H1 (cell line): ENCODE results near the gene KRT1. TPM values are rescaled to one million over a fixed set of nuclear protein-coding genes. Genes with fewer than 3 reads are reported as not detected.

Experiments
- CTCF ChIA-PET: fragments of 300-600 bp; sonication (Branson Sonifier 250); formaldehyde crosslinking; loops from one replicate; lab custom pipeline; 2021; ENCODE audit not compliant: partially characterized antibody; lab: Charles Lee
- POLR2A ChIA-PET: fragments of 300-600 bp; sonication (Branson Sonifier 250); formaldehyde crosslinking; loops from one replicate; lab custom pipeline; 2021; ENCODE audit warnings: inconsistent platforms; ENCODE audit not compliant: partially characterized antibody; lab: Charles Lee
- DNase-seq, 2 experiments: peaks; one replicate each; pipeline versions ENCODE4 v3.0.0 to v3.0.0-alpha.2; 2010 to 2022; ENCODE audit warnings: low spot score in 2 of 2, low read depth in 1 of 2, mixed read lengths in 1 of 2
- FAIRE-seq: peaks from 2 replicates; lab custom pipeline; 2011; peaks lifted over from hg19 to GRCh38; lab: Jason Lieb, UNC
- H2AFZ ChIP-seq: 2 replicates; pipeline ENCODE4 v1.8.1; 2012; ENCODE audit warnings: low read length, inconsistent platforms
- H2AK5ac ChIP-seq: 2 replicates; pipeline ENCODE4 v1.6.1; 2013; ENCODE audit warnings: low read depth, low read length
- H2BK120ac ChIP-seq: replicated peaks from 2 replicates; pipeline ENCODE3; 2013; ENCODE audit warnings: low read depth, low read length, inconsistent platforms
- H2BK12ac ChIP-seq: 2 replicates; pipeline ENCODE4 v1.6.1; 2013; ENCODE audit warnings: low read depth, low read length
- H2BK15ac ChIP-seq: 2 replicates; pipeline ENCODE4 v1.6.1; 2013; ENCODE audit warnings: low read length
- H2BK20ac ChIP-seq: 2 replicates; pipeline ENCODE4 v1.6.1; 2013; ENCODE audit warnings: low read length
- H2BK5ac ChIP-seq: 2 replicates; pipeline ENCODE4 v1.6.1; 2013; ENCODE audit warnings: low read depth, low read length
- H3K14ac ChIP-seq: 2 replicates; pipeline ENCODE4 v1.6.1; 2013; ENCODE audit warnings: inconsistent platforms; ENCODE audit not compliant: insufficient read length
- H3K18ac ChIP-seq: 2 replicates; pipeline ENCODE4 v1.6.1; 2013; ENCODE audit warnings: low read length; ENCODE audit errors: extremely low read depth
- H3K23ac ChIP-seq: 2 replicates; pipeline ENCODE4 v1.6.1; 2013; ENCODE audit warnings: inconsistent platforms; ENCODE audit not compliant: insufficient read length
- H3K23me2 ChIP-seq: 2 replicates; pipeline ENCODE4 v1.6.1; 2013; ENCODE audit warnings: low read depth, low read length
- H3K27ac ChIP-seq: 2 replicates; pipeline ENCODE4 v1.6.1; 2011; ENCODE audit warnings: low read depth, low read length, inconsistent platforms
- H3K27me3 ChIP-seq, 4 experiments: replicated peaks in 1 of 4; 1 replicate in 1 of 4; 2 replicates in 3 of 4; pipeline versions ENCODE4 v1.6.1 to v1.8.1; 2011 to 2013; ENCODE audit warnings: low read length in 3 of 4, mild to moderate bottlenecking in 3 of 4, inconsistent platforms in 2 of 4, mixed read lengths in 2 of 4, moderate library complexity in 1 of 4; ENCODE audit not compliant: control insufficient read depth in 3 of 4, insufficient read depth in 3 of 4; ENCODE audit errors: extremely low read depth in 1 of 4
- H3K36me3 ChIP-seq, 4 experiments: 2 replicates each; pipeline versions ENCODE4 v1.6.1 to v1.8.1; 2011 to 2013; ENCODE audit warnings: mild to moderate bottlenecking in 4 of 4, low read length in 3 of 4, moderate library complexity in 2 of 4, control low read depth in 1 of 4, inconsistent platforms in 1 of 4; ENCODE audit not compliant: insufficient read depth in 4 of 4, control insufficient read depth in 2 of 4
- H3K4ac ChIP-seq: replicated peaks from 2 replicates; pipeline ENCODE3; 2013; ENCODE audit warnings: low read length, low read depth, mixed read lengths, inconsistent platforms; ENCODE audit not compliant: insufficient read length
- H3K4me1 ChIP-seq, 4 experiments: replicated peaks in 1 of 4; 1 replicate in 1 of 4; 2 replicates in 3 of 4; pipeline versions ENCODE4 v1.6.1 to v1.8.1; 2011 to 2013; ENCODE audit warnings: low read length in 3 of 4, inconsistent platforms in 2 of 4, mixed read lengths in 1 of 4; ENCODE audit not compliant: insufficient read depth in 4 of 4, control insufficient read depth in 3 of 4
- H3K4me2 ChIP-seq, 2 experiments: 2 replicates each; pipeline versions ENCODE4 v1.6.1 to v1.8.1; 2011 to 2013; ENCODE audit warnings: low read depth in 2 of 2, low read length in 2 of 2, control low read depth in 1 of 2, inconsistent platforms in 1 of 2, mild to moderate bottlenecking in 1 of 2; ENCODE audit not compliant: insufficient read depth in 1 of 2
- H3K4me3 ChIP-seq, 4 experiments: fragments of 200-600, 300-600 bp in 1 of 4; sonication (generic), shearing (Covaris generic), sonication (Bioruptor Twin) in 1 of 4; 2 replicates each; pipeline versions ENCODE4 v1.5.1 to v1.8.1; 2011 to 2016; ENCODE audit warnings: low read length in 4 of 4, low read depth in 3 of 4, control low read depth in 2 of 4, inconsistent platforms in 2 of 4, mild to moderate bottlenecking in 2 of 4, mixed read lengths in 1 of 4, moderate library complexity in 1 of 4; ENCODE audit not compliant: insufficient read depth in 2 of 4; ENCODE audit errors: extremely low read depth in 1 of 4
- H3K56ac ChIP-seq: replicated peaks from 2 replicates; pipeline ENCODE3; 2013; ENCODE audit warnings: low read depth, mild to moderate bottlenecking, mixed read lengths, low read length, inconsistent platforms; ENCODE audit not compliant: insufficient read length
- H3K79me1 ChIP-seq: 2 replicates; pipeline ENCODE4 v1.6.1; 2013; ENCODE audit warnings: low read depth, low read length, control low read depth
- H3K79me2 ChIP-seq, 2 experiments: 2 replicates each; pipeline versions ENCODE4 v1.6.1 to v1.8.1; 2012 to 2013; ENCODE audit warnings: low read length in 2 of 2, mild to moderate bottlenecking in 2 of 2, inconsistent platforms in 1 of 2; ENCODE audit not compliant: insufficient read depth in 2 of 2, control insufficient read depth in 1 of 2
- H3K9ac ChIP-seq, 4 experiments: replicated peaks in 1 of 4; 1 replicate in 1 of 4; 2 replicates in 3 of 4; pipeline versions ENCODE4 v1.6.1 to v1.8.1; 2011 to 2013; ENCODE audit warnings: low read depth in 3 of 4, low read length in 3 of 4, control low read depth in 2 of 4, mild to moderate bottlenecking in 2 of 4, moderate library complexity in 2 of 4, inconsistent platforms in 1 of 4; ENCODE audit errors: extremely low read depth in 1 of 4
- H3K9me3 ChIP-seq, 2 experiments: 2 replicates each; pipeline versions ENCODE4 v1.6.1 to v1.8.1; 2012 to 2013; ENCODE audit warnings: mild to moderate bottlenecking in 2 of 2, moderate library complexity in 2 of 2, control low read depth in 1 of 2, inconsistent platforms in 1 of 2, low read depth in 1 of 2, low read length in 1 of 2, mixed read lengths in 1 of 2; ENCODE audit not compliant: insufficient read depth in 2 of 2
- H4K20me1 ChIP-seq, 2 experiments: replicated peaks in 1 of 2; 2 replicates each; pipeline versions ENCODE3 to v1.8.1; 2011 to 2013; ENCODE audit warnings: inconsistent platforms in 2 of 2, low read length in 2 of 2, mild to moderate bottlenecking in 1 of 2; ENCODE audit not compliant: insufficient read depth in 2 of 2, control insufficient read depth in 1 of 2
- H4K5ac ChIP-seq: 2 replicates; pipeline ENCODE4 v1.6.1; 2013; ENCODE audit warnings: low read length, low read depth, mixed read lengths, inconsistent platforms; ENCODE audit not compliant: insufficient read length
- H4K8ac ChIP-seq: 2 replicates; pipeline ENCODE4 v1.8.0; 2013; ENCODE audit warnings: mild to moderate bottlenecking, moderate library complexity, low read length, inconsistent platforms; ENCODE audit not compliant: insufficient read depth; ENCODE audit errors: extremely low read depth
- H4K91ac ChIP-seq: replicated peaks from 2 replicates; pipeline ENCODE3; 2013; ENCODE audit warnings: low read length, mixed read lengths, inconsistent platforms; ENCODE audit not compliant: insufficient read length
- ASH2L ChIP-seq: fragments of 200-600, 300-600 bp; sonication (generic); IDR thresholded peaks from one replicate; pipeline ENCODE4 v1.7.1; 2017; ENCODE audit warnings: low read length
- BRCA1 ChIP-seq: IDR thresholded peaks from 2 replicates; pipeline ENCODE4 v1.6.1; 2012; ENCODE audit warnings: low read depth, low read length, improper control_type of control experiment
- CBX5 ChIP-seq: fragments of 300-800, 300-1000 bp; sonication (generic); IDR thresholded peaks from 2 replicates; pipeline ENCODE4 v1.7.1; 2016; ENCODE audit warnings: antibody characterized with exemption, low read length, low read depth
- CEBPB ChIP-seq: IDR thresholded peaks from 2 replicates; pipeline ENCODE4 v1.6.1; 2012; ENCODE audit warnings: low read depth, low read length
- CHD2 ChIP-seq: IDR thresholded peaks from 2 replicates; pipeline ENCODE4 v1.6.1; 2012; ENCODE audit warnings: low read length, improper control_type of control experiment
- EGR1 ChIP-seq: IDR thresholded peaks from 2 replicates; pipeline ENCODE4 v1.6.1; 2011; ENCODE audit warnings: low read depth, low read length, borderline replicate concordance
- EZH2 ChIP-seq: fragments of 200-600 bp; sonication (generic); IDR thresholded peaks from 2 replicates; pipeline ENCODE4 v1.7.1; 2012; ENCODE audit warnings: low read depth, mild to moderate bottlenecking, moderate library complexity, low read length, inconsistent platforms; ENCODE audit not compliant: severe bottlenecking
- FOSL1 ChIP-seq: IDR thresholded peaks from 2 replicates; pipeline ENCODE4 v1.6.1; 2011; ENCODE audit warnings: mild to moderate bottlenecking, low read depth, low read length, moderate library complexity; ENCODE audit not compliant: insufficient read depth
- POLR2AphosphoS5 ChIP-seq: IDR thresholded peaks from 2 replicates; pipeline ENCODE4 v1.6.1; 2011; ENCODE audit warnings: low read depth, low read length
- RFX5 ChIP-seq: IDR thresholded peaks from 2 replicates; pipeline ENCODE4 v1.6.1; 2011; ENCODE audit warnings: low read depth, low read length, improper control_type of control experiment, borderline replicate concordance
- SIN3A ChIP-seq, 2 experiments: IDR thresholded peaks in 1 of 2; conservative IDR thresholded peaks in 1 of 2; 2 replicates each; pipeline ENCODE4 v1.6.1; 2011 to 2012; ENCODE audit warnings: low read length in 2 of 2, improper control_type of control experiment in 1 of 2, low read depth in 1 of 2, mild to moderate bottlenecking in 1 of 2
- SP1 ChIP-seq: IDR thresholded peaks from 2 replicates; pipeline ENCODE4 v1.6.1; 2011; ENCODE audit warnings: low read depth, low read length
- YY1 ChIP-seq: IDR thresholded peaks from 2 replicates; pipeline ENCODE4 v1.6.1; 2011; ENCODE audit warnings: low read depth, mild to moderate bottlenecking, low read length
- WGBS, 2 experiments: shearing (Covaris generic) in 1 of 2; methylation state at CpG; one replicate each; pipeline versions ENCODE4 v1.1.6 to v1.1.7; 2013 to 2015; ENCODE audit warnings: low lambda C conversion rate in 2 of 2, mixed read lengths in 2 of 2, inconsistent platforms in 1 of 2, low coverage in 1 of 2, missing lambda C conversion rate in 1 of 2; ENCODE audit not compliant: insufficient replicate concordance in 2 of 2, insufficient coverage in 1 of 2, insufficient read length in 1 of 2; ENCODE audit errors: extremely low coverage in 1 of 2, missing lambda C conversion rate in 1 of 2; 5-methylcytosine and 5-hydroxymethylcytosine counted together
- polyA plus RNA-seq, 7 experiments: library from polyadenylated mRNA; depleted of rRNA in 3 of 7; stranded (reverse) in 5 of 7; unstranded in 2 of 7; fragments of >200 nt in 5 of 7; fragments of 200-250 nt in 2 of 7; gene quantifications; 1 replicate in 5 of 7; 2 replicates in 1 of 7; 4 replicates in 1 of 7; pipeline versions ENCODE4 v1.2.1 to v1.2.3, GENCODE V29; 2011 to 2013; ENCODE audit warnings: missing spikeins in 2 of 7, mixed read lengths in 2 of 7
- total RNA-seq: library from RNA; stranded (reverse); fragmentation: NEBNext Ultra II Directional; extraction: Animal tissue kit (Norgen Biotek cat#: 25700); gene quantifications from 2 replicates; pipeline ENCODE4 v1.2.1, GENCODE V29; 2021
- TF ChIP-seq, protein P1 (sequence below): IDR thresholded peaks from 2 replicates; pipeline ENCODE4 v1.6.1; 2012; ENCODE audit warnings: low read length, inconsistent platforms

The KRT1 gene
- total and polyA plus RNA-seq, 2 of the 8 experiments (the other 6 are each of a cell fraction or from before 2014, with no cell fraction given): not detected

GRCh38 chr12:52677126-52677525 is 3.1 kb downstream of the KRT1 start:
- Histone ChIP-seq H2BK20ac (no peak overlapping the region), H2BK120ac (no peak overlapping the region), H4K8ac (no peak overlapping the region), H3K4me1 (no peaks in the 10 kb centered on the region), H2BK12ac (no peak overlapping the region), H4K5ac (no peak overlapping the region), H3K4me2 (no peak overlapping the region), H3K79me1 (no peaks in the 10 kb centered on the region), H3K56ac (no peak overlapping the region), H4K20me1 (no peaks in the 10 kb centered on the region), H3K23me2 (no peaks in the 10 kb centered on the region; the same call in none of the 2 replicates), H3K79me2 (no peaks in the 10 kb centered on the region), H2BK15ac (no peak overlapping the region), H2AK5ac (no peak overlapping the region), H3K9me3 (no peaks in the 10 kb centered on the region), H3K27ac (no peak overlapping the region), H3K9ac (no peak overlapping the region), H3K4me3 (no peak overlapping the region), H3K18ac (no peak overlapping the region), H4K91ac (no peak overlapping the region), H2BK5ac (no peak overlapping the region), H3K4ac (no peak overlapping the region), H3K23ac (no peak overlapping the region), H3K14ac (no peak overlapping the region), H3K36me3 (no peaks in the 10 kb centered on the region), H2AFZ (no peak overlapping the region), H3K27me3 (no peaks in the 10 kb centered on the region)
- CTCF ChIA-PET: interaction anchor here (1.2 to 4.3 kb wide), 4 partner anchors 11 to 208 kb away, joined by 3 to 16 read pairs (median 4); no protein-coding TSS in a partner anchor
- DNase-seq: no peak
- WGBS, 2 experiments: 80% methylated on average over 5 of the region's 5 CpGs; no CpG with 5 or more reads in 1 of the 2 experiments
- no peak for FAIRE-seq
- POLR2A ChIA-PET: no interaction called here
- no peak for TF ChIP-seq CEBPB
- no peak for TF ChIP-seq SP1
- no peak for TF ChIP-seq FOSL1
- TF ChIP-seq POLR2AphosphoS5: no peak
- no peak for TF ChIP-seq RFX5
- no peak for TF ChIP-seq CHD2
- no peak for TF ChIP-seq EGR1
- TF ChIP-seq CBX5: no peak
- no peak for TF ChIP-seq YY1
- TF ChIP-seq, protein P1, sequence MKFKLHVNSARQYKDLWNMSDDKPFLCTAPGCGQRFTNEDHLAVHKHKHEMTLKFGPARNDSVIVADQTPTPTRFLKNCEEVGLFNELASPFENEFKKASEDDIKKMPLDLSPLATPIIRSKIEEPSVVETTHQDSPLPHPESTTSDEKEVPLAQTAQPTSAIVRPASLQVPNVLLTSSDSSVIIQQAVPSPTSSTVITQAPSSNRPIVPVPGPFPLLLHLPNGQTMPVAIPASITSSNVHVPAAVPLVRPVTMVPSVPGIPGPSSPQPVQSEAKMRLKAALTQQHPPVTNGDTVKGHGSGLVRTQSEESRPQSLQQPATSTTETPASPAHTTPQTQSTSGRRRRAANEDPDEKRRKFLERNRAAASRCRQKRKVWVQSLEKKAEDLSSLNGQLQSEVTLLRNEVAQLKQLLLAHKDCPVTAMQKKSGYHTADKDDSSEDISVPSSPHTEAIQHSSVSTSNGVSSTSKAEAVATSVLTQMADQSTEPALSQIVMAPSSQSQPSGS: no peak
- TF ChIP-seq SIN3A (conservative IDR thresholded peaks at IDR 0.05 in 1 of 2, IDR thresholded peaks at IDR 0.05 in 1 of 2; ENCODE audit: low read depth in 1 of 2, low read length in 2 of 2): no peak
- TF ChIP-seq EZH2: no peak
- no peak for TF ChIP-seq BRCA1
- no peak for TF ChIP-seq ASH2L
